Liver (tissue), 9 donors: Measurements from ENCODE around the gene SP100. TPM values are rescaled to one million over a fixed set of nuclear protein-coding genes. Genes with fewer than 3 reads are reported as not detected.

Experiments
- DNase-seq: peaks from one replicate; pipeline ENCODE4 v3.0.0-alpha.2; 2017; ENCODE audit warnings: low spot score
- H3K27ac ChIP-seq, 2 donors: one replicate each; pipeline ENCODE4 v1.7.0; 2013; ENCODE audit warnings: inconsistent platforms in 2 of 2, low read length in 2 of 2, control low read depth in 1 of 2, low read depth in 1 of 2, mild to moderate bottlenecking in 1 of 2
- H3K27me3 ChIP-seq, 4 donors: one replicate each; pipeline versions ENCODE4 v1.6.1 to v1.7.0; 2013; ENCODE audit warnings: low read length in 3 of 4, inconsistent platforms in 1 of 4, mild to moderate bottlenecking in 1 of 4, moderate library complexity in 1 of 4; ENCODE audit not compliant: control insufficient read depth in 4 of 4, insufficient read depth in 4 of 4
- H3K36me3 ChIP-seq, 4 donors: one replicate each; pipeline versions ENCODE4 v1.6.1 to v1.7.0; 2013; ENCODE audit warnings: low read length in 3 of 4, mild to moderate bottlenecking in 3 of 4, low read depth in 1 of 4, moderate library complexity in 1 of 4; ENCODE audit not compliant: control insufficient read depth in 4 of 4, insufficient read depth in 3 of 4
- H3K4me1 ChIP-seq, 4 donors: one replicate each; pipeline versions ENCODE4 v1.6.1 to v1.7.0; 2013; ENCODE audit warnings: low read length in 3 of 4, mild to moderate bottlenecking in 3 of 4, moderate library complexity in 1 of 4; ENCODE audit not compliant: control insufficient read depth in 4 of 4, insufficient read depth in 4 of 4
- H3K4me3 ChIP-seq, 3 donors: one replicate each; pipeline versions ENCODE4 v1.6.1 to v1.7.0; 2013; ENCODE audit warnings: low read length in 3 of 3, control low read depth in 1 of 3, low read depth in 1 of 3, mild to moderate bottlenecking in 1 of 3
- H3K9ac ChIP-seq, 2 donors: one replicate each; pipeline ENCODE4 v1.7.0; 2013; ENCODE audit warnings: low read length in 2 of 2, mild to moderate bottlenecking in 2 of 2, moderate library complexity in 2 of 2, control low read depth in 1 of 2, low read depth in 1 of 2
- H3K9me3 ChIP-seq, 4 donors: one replicate each; pipeline versions ENCODE4 v1.6.1 to v1.7.0; 2013; ENCODE audit warnings: low read length in 3 of 4; ENCODE audit not compliant: control insufficient read depth in 4 of 4
- EGR1 ChIP-seq, 2 donors: IDR thresholded peaks; 2 replicates each; pipeline ENCODE4 v1.6.1; 2016 to 2018; ENCODE audit warnings: antibody characterized with exemption in 2 of 2, low read depth in 2 of 2
- FOXA1 ChIP-seq: IDR thresholded peaks from 2 replicates; pipeline ENCODE4 v1.6.1; 2016; ENCODE audit warnings: antibody characterized with exemption
- FOXA2 ChIP-seq: IDR thresholded peaks from 2 replicates; pipeline ENCODE4 v1.6.1; 2016; ENCODE audit warnings: antibody characterized with exemption
- GABPA ChIP-seq, 2 donors: IDR thresholded peaks in 1 of 2; conservative IDR thresholded peaks in 1 of 2; 2 replicates each; pipeline ENCODE4 v1.6.1; 2016; ENCODE audit warnings: antibody characterized with exemption in 2 of 2, mild to moderate bottlenecking in 1 of 2, moderate library complexity in 1 of 2
- HNF4A ChIP-seq, 2 donors: conservative IDR thresholded peaks; 2 replicates each; pipeline ENCODE4 v1.6.1; 2016; ENCODE audit warnings: antibody characterized with exemption in 2 of 2, mild to moderate bottlenecking in 2 of 2
- HNF4G ChIP-seq: IDR thresholded peaks from 2 replicates; pipeline ENCODE4 v1.6.1; 2016; ENCODE audit warnings: antibody characterized with exemption
- JUND ChIP-seq, 2 donors: IDR thresholded peaks; 2 replicates each; pipeline ENCODE4 v1.6.1; 2016; ENCODE audit warnings: antibody characterized with exemption in 2 of 2
- NR2F2 ChIP-seq: IDR thresholded peaks from 2 replicates; pipeline ENCODE4 v1.6.1; 2016; ENCODE audit warnings: antibody characterized with exemption
- RAD21 ChIP-seq, 2 donors: IDR thresholded peaks; 2 replicates each; pipeline ENCODE4 v1.6.1; 2016; ENCODE audit warnings: antibody characterized with exemption in 2 of 2, mild to moderate bottlenecking in 2 of 2
- RXRA ChIP-seq, 2 donors: IDR thresholded peaks; 2 replicates each; pipeline ENCODE4 v1.6.1; 2017 to 2018; ENCODE audit warnings: antibody characterized with exemption in 2 of 2, mild to moderate bottlenecking in 1 of 2
- SP1 ChIP-seq: IDR thresholded peaks from 2 replicates; pipeline ENCODE4 v1.6.1; 2018; ENCODE audit warnings: antibody characterized with exemption, mild to moderate bottlenecking
- TAF1 ChIP-seq: conservative IDR thresholded peaks from 2 replicates; pipeline ENCODE4 v1.6.1; 2016; ENCODE audit warnings: antibody characterized with exemption, mild to moderate bottlenecking
- YY1 ChIP-seq: IDR thresholded peaks from 2 replicates; pipeline ENCODE4 v1.6.1; 2016; ENCODE audit warnings: antibody characterized with exemption, mild to moderate bottlenecking
- WGBS: extraction: QIAGEN DNeasy Blood & Tissue Kit; methylation state at CpG from one replicate; pipeline ENCODE4 v1.1.7; 2013; 5-methylcytosine and 5-hydroxymethylcytosine counted together
- polyA plus RNA-seq, 2 donors: library from polyadenylated mRNA; stranded (reverse) in 1 of 2; unstranded in 1 of 2; fragments of 200-250 nt in 1 of 2; fragments of >200 nt in 1 of 2; fragmentation: Nextera tagmentation in 1 of 2; extraction: Ambion mirVana in 1 of 2; gene quantifications; one replicate each; pipeline versions ENCODE4 v1.2.1 to v1.2.3, GENCODE V29; 2013 to 2015
- total RNA-seq, 2 donors: library from RNA; depleted of rRNA; stranded (reverse); fragments of >200 nt; gene quantifications; one replicate each; pipeline ENCODE4 v1.2.3, GENCODE V29; 2014
- TF ChIP-seq, protein P1 (sequence below): IDR thresholded peaks from 2 replicates; pipeline ENCODE4 v1.6.1; 2016; ENCODE audit warnings: antibody characterized with exemption
- TF ChIP-seq, protein P2 (sequence below): IDR thresholded peaks from 2 replicates; pipeline ENCODE4 v1.6.1; 2016; ENCODE audit warnings: antibody characterized with exemption
- TF ChIP-seq, protein P3 (sequence below): IDR thresholded peaks from 2 replicates; pipeline ENCODE4 v1.6.1; 2016; ENCODE audit warnings: antibody characterized with exemption
- TF ChIP-seq, protein P4 (sequence below): fragments of 150-350 bp; IDR thresholded peaks from 2 replicates; pipeline ENCODE4 v1.5.1; 2017; ENCODE audit warnings: improper control_type of control experiment, low read depth, low read length; ENCODE audit not compliant: missing input control
- TF ChIP-seq, protein P5 (sequence below): IDR thresholded peaks from 2 replicates; pipeline ENCODE4 v1.6.1; 2016; ENCODE audit warnings: antibody characterized with exemption, mild to moderate bottlenecking
- donor health status: healthy.
- donor health status: healthy.
- donor health status: healthy.
- donor health status: healthy.
- donor health status: healthy.

The SP100 gene
- total and polyA plus RNA-seq, 4 donors: 21.9 to 45.5 (median 33.1) TPM

DNA sequence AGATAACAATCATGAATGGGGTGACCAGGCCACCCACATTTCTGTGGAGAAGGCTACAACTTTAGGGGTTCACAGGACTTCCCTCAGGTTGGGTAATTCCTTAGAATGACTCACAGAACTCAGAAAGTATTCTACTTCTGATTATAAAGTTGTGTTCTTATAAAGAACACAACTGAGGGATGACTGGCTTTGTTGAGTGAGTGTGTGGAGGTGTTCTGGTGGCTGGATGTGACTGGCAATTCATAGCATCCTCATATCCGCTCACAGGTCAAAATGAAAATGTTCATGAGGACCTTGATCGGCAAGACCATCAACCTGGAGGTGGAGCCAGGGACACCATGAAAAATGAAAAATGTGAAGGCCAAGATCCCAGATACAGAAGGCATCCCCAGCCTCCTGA, 153.3 kb downstream of the SP100 start (continued):
- TF ChIP-seq, protein P1, sequence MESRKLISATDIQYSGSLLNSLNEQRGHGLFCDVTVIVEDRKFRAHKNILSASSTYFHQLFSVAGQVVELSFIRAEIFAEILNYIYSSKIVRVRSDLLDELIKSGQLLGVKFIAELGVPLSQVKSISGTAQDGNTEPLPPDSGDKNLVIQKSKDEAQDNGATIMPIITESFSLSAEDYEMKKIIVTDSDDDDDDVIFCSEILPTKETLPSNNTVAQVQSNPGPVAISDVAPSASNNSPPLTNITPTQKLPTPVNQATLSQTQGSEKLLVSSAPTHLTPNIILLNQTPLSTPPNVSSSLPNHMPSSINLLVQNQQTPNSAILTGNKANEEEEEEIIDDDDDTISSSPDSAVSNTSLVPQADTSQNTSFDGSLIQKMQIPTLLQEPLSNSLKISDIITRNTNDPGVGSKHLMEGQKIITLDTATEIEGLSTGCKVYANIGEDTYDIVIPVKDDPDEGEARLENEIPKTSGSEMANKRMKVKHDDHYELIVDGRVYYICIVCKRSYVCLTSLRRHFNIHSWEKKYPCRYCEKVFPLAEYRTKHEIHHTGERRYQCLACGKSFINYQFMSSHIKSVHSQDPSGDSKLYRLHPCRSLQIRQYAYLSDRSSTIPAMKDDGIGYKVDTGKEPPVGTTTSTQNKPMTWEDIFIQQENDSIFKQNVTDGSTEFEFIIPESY: no peak
- TF ChIP-seq JUND (IDR thresholded peaks at IDR 0.05): no peak
- TF ChIP-seq YY1: no peak
- TF ChIP-seq, protein P2, sequence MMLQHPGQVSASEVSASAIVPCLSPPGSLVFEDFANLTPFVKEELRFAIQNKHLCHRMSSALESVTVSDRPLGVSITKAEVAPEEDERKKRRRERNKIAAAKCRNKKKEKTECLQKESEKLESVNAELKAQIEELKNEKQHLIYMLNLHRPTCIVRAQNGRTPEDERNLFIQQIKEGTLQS: no peak
- TF ChIP-seq NR2F2: no peak
- no peak for TF ChIP-seq HNF4G
- TF ChIP-seq RAD21 (IDR thresholded peaks at IDR 0.05): no peak
- no peak for TF ChIP-seq HNF4A (conservative IDR thresholded peaks at IDR 0.05)

DNA sequence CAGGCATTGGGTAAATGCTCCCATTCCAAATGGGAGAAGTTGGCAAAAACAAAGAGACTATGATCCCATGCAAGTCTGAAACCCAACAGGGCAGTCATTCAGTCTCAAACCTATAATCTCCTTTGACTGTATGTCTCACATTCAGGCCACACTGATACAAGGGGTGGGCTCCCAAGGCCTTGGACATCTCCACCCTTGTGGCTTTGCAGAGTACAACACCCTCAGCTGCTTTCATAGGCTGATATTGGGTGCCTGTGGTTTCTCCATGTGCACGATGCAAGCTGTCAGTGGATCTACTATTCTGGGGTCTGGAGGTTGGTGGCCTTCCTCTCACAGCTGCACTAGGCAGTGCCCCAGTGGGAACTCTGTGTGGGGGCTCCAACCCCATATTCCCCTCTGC, 155.0 kb downstream of the SP100 start:
- Histone ChIP-seq H3K36me3 (no peaks in the 10 kb centered on the region), H3K27me3 (no peaks in the 10 kb centered on the region), H3K9ac (no peak overlapping the region), H3K4me3 (no peak overlapping the region), H3K27ac (no peak overlapping the region), H3K9me3 (peaks cover 0 to 5% (median under 1%) of the 10 kb centered on the region in 4 donors), H3K4me1 (no peaks in the 10 kb centered on the region)
- 98% methylated on average over 1 of the region's 1 CpG for WGBS
- TF ChIP-seq EGR1 (IDR thresholded peaks at IDR 0.05; ENCODE audit: low read depth in 2 of 2): no peak
- no peak for TF ChIP-seq HNF4A (conservative IDR thresholded peaks at IDR 0.05)
- no peak for TF ChIP-seq NR2F2
- TF ChIP-seq JUND (IDR thresholded peaks at IDR 0.05): no peak
- no peak for TF ChIP-seq YY1
- no peak for DNase-seq

DNA sequence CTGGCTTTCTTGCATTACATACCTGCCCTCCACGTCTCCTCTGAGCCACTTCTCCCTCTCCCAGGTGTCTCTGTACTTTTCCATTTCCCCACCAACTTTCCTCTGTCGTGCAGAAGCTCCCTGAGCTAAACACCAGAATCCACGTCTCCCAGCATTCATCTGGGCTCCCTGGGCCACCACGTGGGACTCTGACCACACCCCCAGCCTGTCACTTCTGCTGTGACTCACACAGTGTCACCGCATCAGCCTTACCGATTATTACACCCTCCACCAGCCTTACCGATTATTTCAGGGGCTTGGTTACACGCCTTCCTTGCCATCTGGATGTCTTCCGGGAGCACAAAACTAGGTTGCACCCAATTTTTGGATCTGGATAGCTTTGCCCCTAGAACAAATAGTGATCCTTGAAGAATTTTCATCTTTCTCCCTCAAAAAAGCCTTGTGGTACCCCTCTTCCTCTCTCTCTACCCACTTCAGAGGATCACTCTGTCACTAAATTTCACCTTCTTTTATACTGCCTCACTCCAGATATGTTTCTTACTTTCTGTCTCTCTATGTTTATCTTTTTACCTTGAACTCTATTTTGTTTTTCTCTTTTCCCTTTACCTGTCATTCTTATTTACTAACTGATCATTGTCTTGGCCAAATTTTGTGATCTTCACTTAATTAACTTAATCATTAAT, 159.8 kb downstream of the SP100 start:
- Histone ChIP-seq H3K27ac (no peak overlapping the region), H3K4me1 (no peaks in the 10 kb centered on the region), H3K27me3 (no peaks in the 10 kb centered on the region), H3K4me3 (no peak overlapping the region), H3K9me3 (peaks cover 0 to 5% (median under 1%) of the 10 kb centered on the region in 4 donors), H3K9ac (no peak overlapping the region), H3K36me3 (no peaks in the 10 kb centered on the region)
- 83% methylated on average over 9 of the region's 9 CpGs for WGBS
- DNase-seq: no peak
- TF ChIP-seq NR2F2: no peak
- TF ChIP-seq GABPA (IDR thresholded peaks at IDR 0.05 in 1 of 2, conservative IDR thresholded peaks at IDR 0.05 in 1 of 2): no peak
- TF ChIP-seq HNF4A (conservative IDR thresholded peaks at IDR 0.05): no peak
- no peak for TF ChIP-seq FOXA1
- TF ChIP-seq, protein P3, sequence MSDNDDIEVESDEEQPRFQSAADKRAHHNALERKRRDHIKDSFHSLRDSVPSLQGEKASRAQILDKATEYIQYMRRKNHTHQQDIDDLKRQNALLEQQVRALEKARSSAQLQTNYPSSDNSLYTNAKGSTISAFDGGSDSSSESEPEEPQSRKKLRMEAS: no peak
- TF ChIP-seq, protein P1: no peak
- no peak for TF ChIP-seq FOXA2
- TF ChIP-seq HNF4G: no peak
- no peak for TF ChIP-seq RAD21 (IDR thresholded peaks at IDR 0.05)
- TF ChIP-seq, protein P2: no peak
- TF ChIP-seq, protein P4, sequence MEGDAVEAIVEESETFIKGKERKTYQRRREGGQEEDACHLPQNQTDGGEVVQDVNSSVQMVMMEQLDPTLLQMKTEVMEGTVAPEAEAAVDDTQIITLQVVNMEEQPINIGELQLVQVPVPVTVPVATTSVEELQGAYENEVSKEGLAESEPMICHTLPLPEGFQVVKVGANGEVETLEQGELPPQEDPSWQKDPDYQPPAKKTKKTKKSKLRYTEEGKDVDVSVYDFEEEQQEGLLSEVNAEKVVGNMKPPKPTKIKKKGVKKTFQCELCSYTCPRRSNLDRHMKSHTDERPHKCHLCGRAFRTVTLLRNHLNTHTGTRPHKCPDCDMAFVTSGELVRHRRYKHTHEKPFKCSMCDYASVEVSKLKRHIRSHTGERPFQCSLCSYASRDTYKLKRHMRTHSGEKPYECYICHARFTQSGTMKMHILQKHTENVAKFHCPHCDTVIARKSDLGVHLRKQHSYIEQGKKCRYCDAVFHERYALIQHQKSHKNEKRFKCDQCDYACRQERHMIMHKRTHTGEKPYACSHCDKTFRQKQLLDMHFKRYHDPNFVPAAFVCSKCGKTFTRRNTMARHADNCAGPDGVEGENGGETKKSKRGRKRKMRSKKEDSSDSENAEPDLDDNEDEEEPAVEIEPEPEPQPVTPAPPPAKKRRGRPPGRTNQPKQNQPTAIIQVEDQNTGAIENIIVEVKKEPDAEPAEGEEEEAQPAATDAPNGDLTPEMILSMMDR: no peak
- no peak for TF ChIP-seq TAF1
- no peak for TF ChIP-seq EGR1 (IDR thresholded peaks at IDR 0.05; ENCODE audit: low read depth in 2 of 2)
- TF ChIP-seq, protein P5, sequence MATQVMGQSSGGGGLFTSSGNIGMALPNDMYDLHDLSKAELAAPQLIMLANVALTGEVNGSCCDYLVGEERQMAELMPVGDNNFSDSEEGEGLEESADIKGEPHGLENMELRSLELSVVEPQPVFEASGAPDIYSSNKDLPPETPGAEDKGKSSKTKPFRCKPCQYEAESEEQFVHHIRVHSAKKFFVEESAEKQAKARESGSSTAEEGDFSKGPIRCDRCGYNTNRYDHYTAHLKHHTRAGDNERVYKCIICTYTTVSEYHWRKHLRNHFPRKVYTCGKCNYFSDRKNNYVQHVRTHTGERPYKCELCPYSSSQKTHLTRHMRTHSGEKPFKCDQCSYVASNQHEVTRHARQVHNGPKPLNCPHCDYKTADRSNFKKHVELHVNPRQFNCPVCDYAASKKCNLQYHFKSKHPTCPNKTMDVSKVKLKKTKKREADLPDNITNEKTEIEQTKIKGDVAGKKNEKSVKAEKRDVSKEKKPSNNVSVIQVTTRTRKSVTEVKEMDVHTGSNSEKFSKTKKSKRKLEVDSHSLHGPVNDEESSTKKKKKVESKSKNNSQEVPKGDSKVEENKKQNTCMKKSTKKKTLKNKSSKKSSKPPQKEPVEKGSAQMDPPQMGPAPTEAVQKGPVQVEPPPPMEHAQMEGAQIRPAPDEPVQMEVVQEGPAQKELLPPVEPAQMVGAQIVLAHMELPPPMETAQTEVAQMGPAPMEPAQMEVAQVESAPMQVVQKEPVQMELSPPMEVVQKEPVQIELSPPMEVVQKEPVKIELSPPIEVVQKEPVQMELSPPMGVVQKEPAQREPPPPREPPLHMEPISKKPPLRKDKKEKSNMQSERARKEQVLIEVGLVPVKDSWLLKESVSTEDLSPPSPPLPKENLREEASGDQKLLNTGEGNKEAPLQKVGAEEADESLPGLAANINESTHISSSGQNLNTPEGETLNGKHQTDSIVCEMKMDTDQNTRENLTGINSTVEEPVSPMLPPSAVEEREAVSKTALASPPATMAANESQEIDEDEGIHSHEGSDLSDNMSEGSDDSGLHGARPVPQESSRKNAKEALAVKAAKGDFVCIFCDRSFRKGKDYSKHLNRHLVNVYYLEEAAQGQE: no peak
- TF ChIP-seq YY1: no peak
- TF ChIP-seq RXRA (IDR thresholded peaks at IDR 0.05): no peak
- no peak for TF ChIP-seq SP1
